GM19328 (cell line): ENCODE results near the gene SLC9A8.
"Not testable (repeated sequence)": the region's sequence is repeated elsewhere in the genome, so short reads cannot be mapped to it uniquely, and the experiment has no call there.

Experiments used
- ATAC-seq: cut with Tn5 transposase; IDR thresholded peaks from one replicate; pipeline ENCODE4 v1.9.1; 2021; ENCODE audit warnings: mild to moderate bottlenecking, moderate library complexity; ENCODE audit not compliant: unreplicated experiment

SLC9A8 gene

DNA sequence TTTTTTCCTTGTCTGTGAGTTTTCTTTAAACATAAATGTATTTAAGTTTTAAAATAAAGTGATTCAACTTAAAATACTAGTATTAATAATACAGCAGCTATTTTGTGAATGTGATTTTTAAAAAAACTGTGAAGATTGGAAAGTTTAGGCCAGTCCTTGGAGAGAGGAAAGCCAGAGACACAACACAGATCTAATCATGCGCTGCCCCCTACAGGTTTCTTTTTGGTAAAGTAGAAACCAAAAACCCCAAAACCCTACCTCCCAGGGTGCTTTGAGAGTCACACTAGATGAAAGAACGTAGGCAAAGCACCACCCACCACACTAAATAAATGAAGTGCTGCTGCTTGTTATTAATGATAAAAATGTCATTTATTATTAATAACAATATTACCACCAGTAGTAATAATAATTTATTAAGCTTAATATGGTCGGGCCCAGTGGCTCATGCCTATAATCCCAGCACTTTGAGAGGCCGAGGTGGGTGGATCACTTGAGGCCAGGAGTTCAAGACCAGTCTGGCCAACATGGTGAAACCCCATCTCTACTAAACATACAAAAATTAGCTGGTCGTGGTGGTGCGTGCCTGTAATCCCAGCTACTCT lies 33.7 kb downstream of the SLC9A8 start:
- ATAC-seq, result no peak

- no peak for ATAC-seq
Observed at GRCh38 chr20:49850463-49851230, 38.0 kb downstream of the SLC9A8 start.

- ATAC-seq, result no peak
Observed at GRCh38 chr20:49851231-49851705, 38.6 kb downstream of the SLC9A8 start.

GRCh38 chr20:49851991-49852390 lies 39.4 kb downstream of the SLC9A8 start:
- ATAC-seq, result no peak

- ATAC-seq, result no peak
Observed at GRCh38 chr20:49852522-49853080, 40.0 kb downstream of the SLC9A8 start.

DNA sequence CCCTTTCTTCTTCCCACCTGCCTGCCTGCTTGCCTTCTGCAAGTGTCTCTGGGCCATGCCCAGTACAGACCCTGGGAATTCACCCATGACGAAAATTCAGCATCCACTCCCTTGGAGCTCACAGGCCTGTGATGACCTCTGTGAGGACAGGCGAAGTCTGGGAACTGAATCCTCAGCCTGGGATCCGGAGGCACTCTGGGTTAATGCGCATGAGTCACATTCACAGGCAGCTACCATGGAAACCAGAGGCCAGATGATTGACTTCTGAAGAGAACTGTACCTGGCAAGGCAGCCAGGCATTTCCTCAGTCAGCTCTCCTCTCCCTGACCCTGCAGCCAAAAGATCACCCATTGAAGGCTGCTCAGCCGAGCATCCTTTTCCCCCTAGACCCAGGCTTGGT lies 41.0 kb downstream of the SLC9A8 start:
- no peak for ATAC-seq

DNA sequence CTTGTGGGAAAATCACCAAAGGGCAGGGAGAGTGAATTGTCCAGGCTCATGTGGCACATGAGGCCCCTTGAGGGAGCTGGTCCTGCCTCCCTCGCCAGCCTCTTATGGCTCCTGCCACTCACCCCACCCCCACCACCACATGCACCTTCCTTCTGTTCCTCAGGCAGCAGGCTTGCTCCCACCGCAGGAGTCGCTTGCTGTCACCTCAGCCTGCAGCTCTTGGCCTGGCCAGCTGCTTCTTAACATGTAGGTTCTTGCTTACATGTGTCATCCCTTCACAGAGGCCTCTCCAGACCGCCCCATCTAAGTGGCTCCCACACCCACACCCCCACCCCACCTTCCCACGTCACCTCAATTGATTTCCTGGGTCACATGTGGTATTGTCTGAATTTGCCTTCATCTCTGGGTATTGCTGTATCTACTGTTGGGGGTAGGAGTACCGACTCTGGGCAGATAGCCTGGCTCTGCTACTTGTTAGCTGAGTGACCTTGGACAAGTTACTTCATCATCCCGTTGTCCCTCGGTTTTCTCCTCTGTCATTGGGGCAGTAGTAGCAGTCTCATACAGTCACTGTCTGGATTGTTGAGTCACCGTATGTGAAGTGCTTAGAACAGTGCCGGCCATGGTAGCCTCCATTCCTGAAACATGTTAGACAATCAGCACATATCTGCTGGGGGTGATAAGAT lies 41.7 kb downstream of the SLC9A8 start:
- no peak for ATAC-seq

DNA sequence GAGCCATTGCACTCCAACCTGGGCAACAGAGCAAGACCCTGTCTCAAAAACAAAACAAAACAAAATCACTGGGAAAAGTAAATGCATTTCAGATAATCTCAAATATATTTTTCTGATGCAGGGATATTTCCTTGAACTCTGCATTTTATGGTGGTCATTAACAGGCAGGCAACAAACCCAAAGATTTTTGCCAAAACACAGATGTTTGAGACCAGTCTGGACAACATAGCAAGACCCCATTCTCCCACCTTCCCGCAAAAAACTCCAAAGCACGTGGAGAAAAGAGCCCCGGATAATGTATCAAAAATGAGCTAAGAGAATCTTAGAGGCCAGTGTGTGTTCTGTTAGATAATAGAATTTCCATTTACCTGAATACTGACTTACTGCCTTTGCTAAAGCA lies 44.3 kb downstream of the SLC9A8 start:
- ATAC-seq, result no peak

GRCh38 chr20:49858076-49858585 lies 45.5 kb downstream of the SLC9A8 start:
- no peak for ATAC-seq

DNA sequence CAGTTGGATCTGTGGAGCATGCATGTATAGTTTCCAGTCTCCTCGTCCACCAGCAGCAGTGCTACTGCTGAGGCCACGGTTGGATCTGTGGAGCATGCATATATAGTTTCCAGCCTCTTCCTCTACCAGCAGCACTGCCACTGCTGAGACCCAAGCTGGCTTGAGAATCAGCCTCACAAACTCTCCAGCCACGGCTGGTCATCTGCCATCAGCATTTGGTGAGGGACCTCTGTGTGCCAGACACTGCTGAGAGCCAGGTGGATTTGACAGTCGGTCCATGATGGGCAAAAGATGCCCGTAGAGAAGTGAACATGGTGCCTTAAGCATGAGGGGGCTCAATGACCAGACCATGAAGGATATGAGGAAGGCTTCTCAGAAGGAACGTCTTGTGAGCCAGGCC lies 46.4 kb downstream of the SLC9A8 start:
- ATAC-seq, result no peak

GRCh38 chr20:49859807-49860206 lies 47.2 kb downstream of the SLC9A8 start:
- no peak for ATAC-seq

DNA sequence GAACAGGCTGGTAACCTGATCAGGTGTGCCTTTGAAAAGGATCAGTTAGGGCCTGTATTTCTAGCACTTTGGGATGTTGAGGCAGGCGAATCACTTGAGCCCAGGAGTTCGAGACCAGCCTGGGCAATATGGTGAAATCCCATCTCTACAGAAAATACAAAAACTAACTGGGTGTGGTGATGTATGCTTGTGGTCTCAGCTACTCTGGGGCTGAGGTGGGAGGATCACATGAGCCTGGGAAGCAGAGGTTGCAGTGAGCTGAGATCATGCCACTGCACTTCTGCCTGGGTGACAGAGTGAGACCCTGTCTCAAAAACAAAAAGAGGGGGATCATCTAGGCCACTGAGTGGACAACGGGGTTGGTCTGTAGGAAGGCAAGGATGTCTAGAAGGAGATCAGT lies 48.6 kb downstream of the SLC9A8 start:
- ATAC-seq, result not testable (repeated sequence)

DNA sequence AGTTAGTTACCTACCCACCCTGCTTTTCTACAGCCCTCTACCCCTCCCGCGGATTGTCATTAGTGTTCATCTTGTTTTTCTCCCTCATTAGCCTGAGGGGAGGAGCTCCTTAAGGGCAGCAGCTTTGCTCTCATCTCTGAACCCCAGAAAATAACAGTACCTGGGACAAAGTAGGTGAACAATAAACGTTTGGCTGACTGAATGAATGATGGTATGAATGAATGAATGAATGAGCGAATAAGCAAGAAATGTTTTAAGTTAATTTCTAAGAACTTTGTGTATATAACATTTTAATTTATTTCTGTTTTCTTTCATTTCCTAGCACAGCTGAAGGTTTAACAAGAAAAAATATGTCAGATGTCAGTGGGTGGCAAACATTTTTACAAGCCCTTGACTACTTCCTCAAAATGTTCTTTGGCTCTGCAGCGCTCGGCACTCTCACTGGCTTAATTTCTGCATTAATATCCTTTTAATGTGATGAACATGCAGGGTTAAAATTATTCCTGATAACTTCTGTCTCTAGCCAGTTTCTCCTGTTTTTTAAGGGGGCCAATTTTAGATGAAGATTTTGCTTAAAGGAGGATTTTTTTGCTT lies 50.1 kb downstream of the SLC9A8 start:
- ATAC-seq, result no peak

DNA sequence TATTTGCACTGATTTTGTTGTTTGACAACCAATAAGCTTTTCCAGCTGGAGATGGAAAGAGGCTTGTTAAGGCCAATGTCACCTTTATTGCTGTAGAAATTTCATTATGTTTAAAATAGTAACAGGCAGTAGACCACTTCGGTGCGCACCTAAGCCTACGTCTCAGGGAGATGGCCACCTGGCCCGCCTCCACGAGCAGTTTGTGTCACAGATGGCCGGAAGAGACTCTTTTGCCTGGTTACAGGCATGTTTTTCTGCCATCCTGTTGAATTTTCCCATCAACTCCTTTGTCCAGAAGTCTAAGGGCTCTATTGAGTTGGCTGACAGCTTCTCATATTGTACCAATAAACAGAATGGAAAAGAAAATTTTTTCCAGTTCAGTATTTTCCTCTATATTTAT lies 51.0 kb downstream of the SLC9A8 start:
- ATAC-seq, result no peak

GRCh38 chr20:49865559-49865958 lies 52.9 kb downstream of the SLC9A8 start:
- no peak for ATAC-seq

DNA sequence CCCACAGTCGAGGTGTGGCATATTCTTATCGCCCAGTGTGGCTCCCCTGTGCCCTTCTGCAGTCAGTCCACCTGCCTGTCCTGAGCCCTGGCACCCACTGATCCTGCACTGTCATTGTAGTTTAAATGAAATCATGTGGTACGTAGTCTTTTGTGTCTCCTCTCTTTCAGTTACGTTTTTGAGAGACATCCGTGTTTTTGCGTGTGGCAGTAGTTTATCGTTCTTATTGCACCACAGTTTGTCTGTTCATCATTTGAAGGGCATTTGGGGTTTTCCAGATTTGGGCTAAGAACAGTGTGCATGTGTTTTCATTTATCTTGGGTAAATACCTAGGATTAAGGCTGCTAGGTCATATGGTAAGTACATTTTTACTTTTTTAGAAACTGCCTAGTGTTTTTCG lies 53.4 kb downstream of the SLC9A8 start:
- ATAC-seq, result no peak

DNA sequence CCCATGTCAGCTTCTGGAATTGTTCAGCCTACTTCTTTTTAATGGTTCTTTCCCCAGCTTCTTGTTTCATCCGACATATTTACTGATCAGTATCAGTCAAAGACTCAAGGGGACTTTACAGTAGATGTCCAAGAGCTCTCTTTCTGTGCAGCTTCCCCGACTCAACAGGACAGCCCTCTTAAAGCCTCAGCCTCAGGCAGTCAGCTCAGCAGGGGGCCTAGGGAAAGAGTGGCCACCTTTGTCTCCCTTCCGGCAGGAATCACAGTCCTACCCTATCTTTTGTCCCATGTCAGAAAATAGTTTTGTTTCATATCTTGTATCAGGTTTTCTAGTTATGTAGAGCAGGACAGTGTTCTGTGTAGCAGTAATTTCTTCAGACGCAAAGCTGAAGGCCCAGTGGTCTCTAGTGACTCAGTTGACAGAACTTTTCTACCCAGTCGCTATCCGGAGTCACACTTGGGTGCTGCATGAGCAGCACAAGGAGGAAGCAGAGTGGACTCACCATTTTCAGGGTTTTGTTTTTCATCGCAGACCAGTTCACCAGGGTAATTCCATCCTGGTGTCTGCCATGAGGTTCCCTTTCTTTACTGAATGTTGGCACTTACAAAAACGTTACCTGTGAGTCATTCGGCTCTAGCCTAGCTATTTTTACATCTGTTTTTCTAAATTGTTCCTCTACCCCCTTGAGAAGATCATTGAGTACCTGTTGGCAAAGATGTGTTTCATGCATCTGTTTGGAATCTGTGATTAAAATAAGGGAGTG lies 55.0 kb downstream of the SLC9A8 start:
- no peak for ATAC-seq

GRCh38 chr20:49868538-49868937 lies 55.9 kb downstream of the SLC9A8 start:
- no peak for ATAC-seq

DNA sequence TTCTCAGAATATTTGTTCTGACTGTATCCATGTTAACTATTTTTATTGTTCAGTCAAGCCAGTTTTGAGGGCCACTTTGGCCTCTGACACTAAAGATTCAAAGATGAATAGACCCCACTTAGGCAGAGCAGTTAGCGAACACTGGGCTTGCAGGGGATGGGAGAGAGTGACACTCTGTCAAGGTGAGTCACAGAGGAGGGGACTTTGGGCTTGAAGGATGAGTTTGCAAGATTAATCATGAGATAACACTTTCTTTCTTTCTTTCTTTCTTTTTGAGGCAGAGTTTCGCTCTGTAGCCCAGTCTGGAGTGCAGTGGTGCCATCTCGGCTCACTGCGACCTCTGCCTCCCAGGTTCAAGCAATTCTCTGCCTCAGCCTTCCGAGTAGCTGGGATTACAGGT lies 56.3 kb downstream of the SLC9A8 start:
- ATAC-seq, result no peak

DNA sequence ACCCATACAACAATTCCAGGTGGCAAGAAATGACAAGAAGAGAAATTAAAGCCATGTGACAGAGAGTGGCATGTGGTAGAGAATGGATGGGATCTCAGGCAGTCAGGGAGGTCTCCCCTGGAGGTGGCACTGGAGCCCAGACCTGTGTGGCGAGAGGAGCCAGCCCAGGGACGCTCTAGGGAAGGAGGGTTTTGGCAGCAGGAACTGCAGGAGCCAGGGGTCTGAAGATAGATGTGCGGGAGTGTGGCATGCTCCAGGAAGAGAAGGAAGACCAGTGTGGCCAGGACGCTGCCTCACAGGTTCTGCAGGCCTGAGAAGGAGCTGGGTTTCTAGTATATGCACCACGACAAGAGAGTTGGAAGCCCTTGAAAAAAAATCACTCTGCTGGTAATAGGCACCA lies 57.6 kb downstream of the SLC9A8 start:
- ATAC-seq, result no peak
